ENCODE data around the gene PDZD4.

PDZD4 gene

GRCh38 chrX:153805436-153805835 lies 24.9 kb downstream of the PDZD4 start:
- DNase-seq (ENCODE audit: low read depth), result no peak

GRCh38 chrX:153804621-153805020 lies 25.7 kb downstream of the PDZD4 start:
- no peak for DNase-seq (ENCODE audit: low read depth)

- no peak for DNase-seq (ENCODE audit: low read depth)
Measured at GRCh38 chrX:153804100-153804595, 26.2 kb downstream of the PDZD4 start.

- DNase-seq (ENCODE audit: low read depth), result no peak
Measured at GRCh38 chrX:153803211-153804099, 26.9 kb downstream of the PDZD4 start.

GRCh38 chrX:153802513-153803045 lies 27.8 kb downstream of the PDZD4 start:
- no peak for DNase-seq (ENCODE audit: low read depth)

GRCh38 chrX:153801669-153802068 lies 28.7 kb downstream of the PDZD4 start:
- no peak for DNase-seq (ENCODE audit: low read depth)

GRCh38 chrX:153800746-153801145 lies 29.6 kb downstream of the PDZD4 start:
- no peak for DNase-seq (ENCODE audit: low read depth)

- no peak for DNase-seq (ENCODE audit: low read depth)
Measured at GRCh38 chrX:153800177-153800722, 30.1 kb downstream of the PDZD4 start.

- DNase-seq (ENCODE audit: low read depth), result no peak
Measured at GRCh38 chrX:153799326-153799725, 31.0 kb downstream of the PDZD4 start.

- DNase-seq (ENCODE audit: low read depth), result no peak
Measured at GRCh38 chrX:153797415-153798015, 32.8 kb downstream of the PDZD4 start.

- DNase-seq (ENCODE audit: low read depth), result no peak
Measured at GRCh38 chrX:153794897-153795816, 35.2 kb downstream of the PDZD4 start.

- DNase-seq (ENCODE audit: low read depth), result peak; percentile 89
Measured at GRCh38 chrX:153794018-153794896, 36.1 kb downstream of the PDZD4 start, which contains the start of the genes IDH3G and SSR4. TSS of gene IDH3G (minus strand) at chrX:153794375. CDS start at chrX:153794326, 49 bp downstream. TSS of gene SSR4 (plus strand) at chrX:153794668. CDS start at chrX:153794688, 20 bp downstream.

- no peak for DNase-seq (ENCODE audit: low read depth)
Measured at GRCh38 chrX:153793291-153793690, 37.1 kb downstream of the PDZD4 start.

- no peak for DNase-seq (ENCODE audit: low read depth)
Measured at GRCh38 chrX:153792368-153792767, 38.0 kb downstream of the PDZD4 start.

- DNase-seq (ENCODE audit: low read depth), result no peak
Measured at GRCh38 chrX:153791104-153791852, 39.1 kb downstream of the PDZD4 start.

- no peak for DNase-seq (ENCODE audit: low read depth)
Measured at GRCh38 chrX:153789654-153790053, 40.7 kb downstream of the PDZD4 start.

- no peak for DNase-seq (ENCODE audit: low read depth)
Measured at GRCh38 chrX:153786669-153787068, 43.7 kb downstream of the PDZD4 start.

GRCh38 chrX:153784325-153784967 lies 45.9 kb downstream of the PDZD4 start:
- DNase-seq (ENCODE audit: low read depth), result no peak

GRCh38 chrX:153783378-153784013 lies 46.8 kb downstream of the PDZD4 start:
- DNase-seq (ENCODE audit: low read depth), result no peak

Measured in activated T-helper 1 cell treated with Interleukin-2 at 50 U/mL for 16 hours (primary cell).